Ovary (tissue), 9 donors: ENCODE data around the gene C3. TPM values are rescaled to one million over a fixed set of nuclear protein-coding genes. Genes with fewer than 3 reads are reported as not detected.
"Not testable (repeated sequence)": the region's sequence is repeated elsewhere in the genome, so short reads cannot be mapped to it uniquely, and the experiment has no call there.

Source experiments
- DNase-seq, 5 donors: peaks; one replicate each; pipeline ENCODE4 v3.0.0-alpha.2; 2019 to 2020
- H3K27ac ChIP-seq, 2 donors: fragments of 200-600 bp; one replicate each; pipeline versions ENCODE4 v1.5.1 to v1.8.0; 2019 to 2022
- H3K27me3 ChIP-seq: fragments of 200-600 bp; one replicate; pipeline ENCODE4 v1.8.0; 2022
- H3K36me3 ChIP-seq: fragments of 200-600 bp; sonication (generic); one replicate; pipeline ENCODE4 v1.5.1; 2019
- H3K4me1 ChIP-seq: one replicate; pipeline ENCODE4 v1.8.1; 2013; ENCODE audit warnings: mild to moderate bottlenecking, moderate library complexity; ENCODE audit not compliant: insufficient read depth
- H3K4me3 ChIP-seq: fragments of 200-600 bp; sonication (generic); one replicate; pipeline ENCODE4 v1.5.1; 2017
- H3K9me3 ChIP-seq, 2 donors: fragments of 200-600 bp in 1 of 2; sonication (generic) in 1 of 2; one replicate each; pipeline versions ENCODE4 v1.5.1 to v1.8.1; 2013 to 2019; ENCODE audit warnings: mild to moderate bottlenecking in 1 of 2, moderate library complexity in 1 of 2
- CTCF ChIP-seq, 3 donors: fragments of 450-650 bp in 2 of 3; fragments of 200-600 bp in 1 of 3; IDR thresholded peaks; one replicate each; pipeline versions ENCODE4 v1.5.1 to v1.8.0; 2016 to 2022; ENCODE audit warnings: antibody characterized with exemption in 3 of 3, mild to moderate bottlenecking in 1 of 3
- EP300 ChIP-seq: sonication (generic); formaldehyde crosslinking; IDR thresholded peaks from one replicate; pipeline ENCODE4 v1.6.1; 2017; ENCODE audit warnings: antibody characterized with exemption
- POLR2A ChIP-seq: fragments of 450-650 bp; IDR thresholded peaks from one replicate; pipeline ENCODE4 v1.6.1; 2017; ENCODE audit warnings: antibody characterized with exemption, mild to moderate bottlenecking, moderate library complexity
- WGBS, 3 donors: extraction: QIAGEN DNeasy Blood & Tissue Kit in 1 of 3; methylation state at CpG; one replicate each; pipeline versions ENCODE4 v1.1.5 to v1.1.7; 2013 to 2017; 5-methylcytosine and 5-hydroxymethylcytosine counted together
- intact Hi-C, 4 donors: fragments of 100-400 bp; cut with DNase I; formaldehyde crosslinking; loops; one replicate each; pipeline versions ENCODE4 v1.11.0 to v1.15.1; 2022 to 2023
- polyA plus RNA-seq, 2 donors: library from polyadenylated mRNA; stranded (reverse); fragments of 200-250 nt in 1 of 2; fragments of 350-450 nt in 1 of 2; fragmentation: Illumina TruSeq in 1 of 2; extraction: RNeasy Lipid Tissue Mini Kit (QIAGEN cat#74804) in 1 of 2; gene quantifications; one replicate each; pipeline ENCODE4 v1.2.3, GENCODE V29; 2013 to 2014
- total RNA-seq, 7 donors: library from RNA; depleted of rRNA in 2 of 7; stranded (reverse); fragments of >200 nt in 2 of 7; fragmentation: NEBNext Ultra II Directional in 3 of 7; extraction: Animal tissue kit (Norgen Biotek cat#: 25700) in 3 of 7; gene quantifications; one replicate each; pipeline versions ENCODE4 v1.1.0 to v1.2.4, GENCODE V29; 2016 to 2023
- donor health status: DM: no; HTN: no; CAD: no; lungs with moderate emphysema.
- donor health status: DM: no; HTN: no; CAD: no.
- donor health status: Bipolar disorder and iron deficiency.
- donor health status: DM: yes; HTN: yes; CAD: no.
- donor health status: DM: no; HTN: no; CAD: no.
- donor health status: DM: yes; HTN: yes; CAD: no.

Gene C3
- total and polyA plus RNA-seq, 9 donors, result 130 to 3,887 (median 1,173) TPM

DNA sequence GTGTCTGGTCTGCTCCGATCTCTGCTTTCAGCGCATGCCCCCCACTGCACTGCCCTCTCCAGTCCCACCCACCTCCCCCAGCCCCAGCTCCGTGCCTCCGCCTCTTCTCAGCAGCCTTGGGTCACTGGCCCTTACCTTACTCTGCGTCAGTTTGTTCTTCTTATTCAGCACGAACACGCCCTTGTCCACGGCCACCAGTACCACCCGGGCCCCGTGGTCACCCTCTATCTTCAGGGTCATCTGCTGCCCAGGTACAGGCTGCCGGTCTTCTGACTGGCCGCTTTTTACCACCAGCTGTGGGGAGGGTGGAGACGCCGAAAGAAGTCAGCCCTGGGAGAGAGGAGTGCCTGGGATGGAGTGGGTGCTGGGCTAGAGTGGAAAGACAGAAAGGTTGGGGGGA, 10.9 kb downstream of the C3 start:
- DNase-seq, result peak in 1 of 5 donors; percentile 11
- Histone ChIP-seq H3K36me3 (no peaks in the 10 kb centered on the region), H3K4me1 (no peaks in the 10 kb centered on the region), H3K27ac (no peak overlapping the region), H3K27me3 (no peaks in the 10 kb centered on the region), H3K9me3 (no peaks in the 10 kb centered on the region), H3K4me3 (no peak overlapping the region)
- TF ChIP-seq EP300 (no peak), CTCF (IDR thresholded peaks at IDR 0.05) (no peak), POLR2A (no peak)
- 43 to 46% (median 44%) methylated on average over 14 of the region's 14 CpGs for WGBS, 3 donors
- intact Hi-C loops, result loop anchor here in 1 of 4 donors (10.0 kb wide), 1 partner anchor 45 kb away; no protein-coding TSS in a partner anchor

DNA sequence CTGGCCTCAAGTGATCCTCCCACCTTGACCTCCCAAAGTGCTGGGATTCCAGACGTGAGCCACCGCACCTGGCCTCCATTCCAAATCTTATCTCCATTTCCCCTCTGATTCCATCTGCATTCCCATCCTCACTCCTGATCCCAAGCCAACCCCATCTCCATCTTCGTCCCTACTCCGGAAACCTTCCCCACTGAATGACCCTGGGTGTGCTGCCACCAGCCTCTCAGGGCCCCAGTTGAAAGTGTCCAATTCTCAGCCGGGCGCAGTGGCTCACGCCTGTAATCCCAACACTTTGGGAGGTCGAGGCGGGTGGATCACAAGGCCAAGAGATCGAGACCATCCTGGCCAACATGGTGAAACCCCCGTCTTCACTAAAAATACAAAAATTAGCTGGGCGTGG, 11.5 kb downstream of the C3 start:
- DNase-seq, result peak in 1 of 5 donors; percentile 6
- not testable (repeated sequence) for H3K27me3 ChIP-seq, H3K4me1 ChIP-seq, H3K4me3 ChIP-seq, H3K27ac ChIP-seq, H3K9me3 ChIP-seq, H3K36me3 ChIP-seq
- intact Hi-C loops, result loop anchor here in 1 of 4 donors (10.0 kb wide), 1 partner anchor 46 kb away; no protein-coding TSS in a partner anchor
- WGBS, 3 donors, result 81 to 86% (median 84%) methylated on average over 12 of the region's 12 CpGs

DNA sequence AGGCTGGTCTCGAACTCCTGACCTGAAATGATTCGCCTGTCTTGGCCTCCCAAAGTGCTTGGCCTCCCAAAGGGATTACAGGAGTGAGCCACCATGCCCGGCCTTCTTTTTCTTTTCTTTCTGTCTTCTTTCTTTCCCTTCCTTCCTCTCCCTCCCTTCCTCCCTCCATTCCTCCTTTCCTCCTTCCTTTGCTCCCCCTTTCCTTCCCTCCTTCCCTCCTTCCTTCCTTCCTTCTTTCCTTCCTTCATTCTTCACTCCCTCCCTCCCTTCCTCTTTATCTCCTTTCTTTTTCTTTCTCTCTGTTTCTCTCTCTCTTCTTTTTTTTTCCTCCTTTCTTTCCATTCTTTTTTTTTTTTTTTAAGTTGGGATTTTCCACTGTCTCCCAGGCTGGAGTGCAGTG, 12.1 kb downstream of the C3 start:
- Histone ChIP-seq H3K4me3 (no peak overlapping the region), H3K9me3 (no peaks in the 10 kb centered on the region), H3K27ac (no peak overlapping the region), H3K4me1 (no peaks in the 10 kb centered on the region), H3K36me3 (no peaks in the 10 kb centered on the region), H3K27me3 (no peaks in the 10 kb centered on the region)
- WGBS, 3 donors, result 88 to 94% (median 88%) methylated on average over 3 of the region's 3 CpGs
- no peak for DNase-seq
- intact Hi-C loops, result loop anchor here in 1 of 4 donors (10.0 kb wide), 1 partner anchor 46 kb away; no protein-coding TSS in a partner anchor
- no peak for TF ChIP-seq POLR2A
- no peak for TF ChIP-seq EP300
- no peak for TF ChIP-seq CTCF (IDR thresholded peaks at IDR 0.05)

DNA sequence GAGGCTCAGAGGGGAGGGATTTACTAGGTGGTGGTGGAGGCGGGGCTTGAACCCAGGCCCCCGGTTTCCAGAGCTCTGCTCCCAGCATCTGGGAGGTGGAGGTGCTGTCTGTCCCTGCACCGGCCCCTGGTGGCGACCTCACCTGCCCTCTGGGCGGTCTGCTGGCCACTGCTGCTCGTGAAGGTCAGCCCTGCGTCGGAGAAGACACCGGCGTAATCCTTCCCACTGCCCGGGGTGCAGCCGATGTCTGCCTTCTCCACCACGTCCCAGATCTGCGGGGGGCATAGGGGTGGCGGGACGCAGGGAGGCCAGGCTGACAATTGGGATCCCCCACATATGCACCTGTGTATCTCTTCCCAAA, 12.8 kb downstream of the C3 start:
- TF ChIP-seq EP300 (no peak), CTCF (IDR thresholded peaks at IDR 0.05) (no peak), POLR2A (no peak)
- H3K27me3 ChIP-seq, result no peaks in the 10 kb centered on the region
- H3K27ac ChIP-seq, result no peak overlapping the region
- no peak overlapping the region for H3K4me3 ChIP-seq
- DNase-seq, result no peak
- no peaks in the 10 kb centered on the region for H3K9me3 ChIP-seq
- H3K36me3 ChIP-seq, result no peaks in the 10 kb centered on the region
- H3K4me1 ChIP-seq, result no peaks in the 10 kb centered on the region
- intact Hi-C loops, result loop anchor here in 1 of 4 donors (10.0 kb wide), 1 partner anchor 47 kb away; no protein-coding TSS in a partner anchor
- WGBS, 3 donors, result 54 to 70% (median 70%) methylated on average over 13 to 16 of the region's 16 CpGs

DNA sequence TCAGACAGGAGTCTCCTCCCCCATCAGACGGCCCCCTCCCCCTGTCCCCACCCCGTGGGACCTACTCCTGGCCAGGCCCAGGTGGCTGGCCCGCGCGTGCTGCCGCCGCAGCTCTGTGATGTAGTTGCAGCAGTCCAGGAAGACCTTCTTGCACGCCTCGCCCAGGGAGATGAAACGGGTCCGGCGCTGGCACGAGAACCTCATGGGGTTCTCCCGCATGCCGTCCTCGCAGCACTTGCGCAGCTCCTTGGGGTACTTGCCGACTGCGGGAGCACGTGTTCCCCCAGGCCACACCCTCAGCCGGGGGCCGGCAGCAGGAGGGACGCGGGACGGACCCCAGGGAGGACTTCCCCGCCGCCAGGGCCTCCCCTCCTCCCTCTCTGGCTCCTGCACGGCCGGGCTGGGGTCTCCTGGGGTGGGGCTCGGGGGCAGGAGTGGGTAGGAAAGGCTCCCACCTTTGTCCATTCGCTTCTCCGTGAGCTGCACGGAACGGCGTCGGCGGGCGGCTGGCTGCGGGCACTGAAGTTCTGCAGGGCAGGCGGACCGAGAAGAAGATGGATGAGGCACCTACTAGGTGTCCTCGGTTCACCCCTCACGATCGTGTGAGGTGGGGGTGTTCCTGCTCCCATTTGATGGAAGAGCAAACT, 13.3 kb downstream of the C3 start:
- Histone ChIP-seq H3K36me3 (no peaks in the 10 kb centered on the region), H3K27me3 (no peaks in the 10 kb centered on the region), H3K9me3 (no peaks in the 10 kb centered on the region), H3K4me1 (no peaks in the 10 kb centered on the region), H3K4me3 (no peak overlapping the region), H3K27ac (no peak overlapping the region)
- DNase-seq, result no peak
- 78 to 86% (median 82%) methylated on average over 37 to 44 of the region's 44 CpGs for WGBS, 3 donors
- TF ChIP-seq EP300, result no peak
- TF ChIP-seq CTCF (IDR thresholded peaks at IDR 0.05), result no peak
- TF ChIP-seq POLR2A, result no peak
- intact Hi-C loops, result loop anchor here in 1 of 4 donors (10.0 kb wide), 1 partner anchor 48 kb away; no protein-coding TSS in a partner anchor
